NCI-H510A treated with DMSO at 0.1 percent for 48 hours (cell line): ENCODE measurements around the gene DNASE1L2.
"Not testable (repeated sequence)": the region's sequence is repeated elsewhere in the genome, so short reads cannot be mapped to it uniquely, and the experiment has no call there.

Source experiments
- DNase-seq: peaks from one replicate; lab custom pipeline; 2025; lab: John Stamatoyannopoulos, UW

Gene DNASE1L2

GRCh38 chr16:2240331-2240730, 4.1 kb downstream of the DNASE1L2 start:
- not testable (repeated sequence) for DNase-seq

GRCh38 chr16:2242598-2242997, 6.4 kb downstream of the DNASE1L2 start:
- DNase-seq = no peak

- no peak for DNase-seq
These were observed 6.8 kb downstream of the DNASE1L2 start for GRCh38 chr16:2243031-2243528.

GRCh38 chr16:2243781-2244180, 7.5 kb downstream of the DNASE1L2 start:
- no peak for DNase-seq

GRCh38 chr16:2244301-2244700, 8.1 kb downstream of the DNASE1L2 start:
- DNase-seq = peak; percentile 6

GRCh38 chr16:2244926-2245795, 8.9 kb downstream of the DNASE1L2 start:
- no peak for DNase-seq

GRCh38 chr16:2246301-2246885, 10.1 kb downstream of the DNASE1L2 start:
- no peak for DNase-seq

- peak; percentile 28 for DNase-seq
These were observed 14.5 kb downstream of the DNASE1L2 start for GRCh38 chr16:2250652-2251295.

GRCh38 chr16:2251296-2252111, 15.3 kb downstream of the DNASE1L2 start, which contains the start of gene ECI1:
ECI1 (minus strand) TSS chr16:2251587; CDS start chr16:2251566, 21 bp downstream.
- DNase-seq = peak; percentile 83

- DNase-seq = no peak
These were observed 16.5 kb downstream of the DNASE1L2 start for GRCh38 chr16:2252806-2253148.

GRCh38 chr16:2253293-2253692, 17.0 kb downstream of the DNASE1L2 start:
- no peak for DNase-seq

GRCh38 chr16:2256531-2257140, 20.4 kb downstream of the DNASE1L2 start:
- no peak for DNase-seq

- DNase-seq = no peak
These were observed 21.5 kb downstream of the DNASE1L2 start for GRCh38 chr16:2257726-2258125.

GRCh38 chr16:2258530-2258929, 22.3 kb downstream of the DNASE1L2 start:
- DNase-seq = not testable (repeated sequence)

- DNase-seq = no peak
These were observed 24.0 kb downstream of the DNASE1L2 start for GRCh38 chr16:2260250-2260649.

- not testable (repeated sequence) for DNase-seq
These were observed 26.8 kb downstream of the DNASE1L2 start for GRCh38 chr16:2263026-2263425.

GRCh38 chr16:2266887-2267286, 30.6 kb downstream of the DNASE1L2 start:
- not testable (repeated sequence) for DNase-seq

GRCh38 chr16:2267505-2267912, 31.3 kb downstream of the DNASE1L2 start:
- DNase-seq = not testable (repeated sequence)

GRCh38 chr16:2267913-2268666, 31.8 kb downstream of the DNASE1L2 start, which contains the start of gene RNPS1:
RNPS1 (minus strand) TSS chr16:2268126; CDS start chr16:2264643, 3,483 bp downstream.
- peak; percentile 89 for DNase-seq

GRCh38 chr16:2270070-2270462, 33.8 kb downstream of the DNASE1L2 start:
- no peak for DNase-seq
